Caco-2 (cell line): ENCODE measurements around the gene WFIKKN1. TPM values are rescaled to one million over a fixed set of nuclear protein-coding genes. Genes with fewer than 3 reads are reported as not detected.

Experiments
- BruUV-seq: library from RNA; stranded (reverse); fragments of 400-500 nt; replicated peaks from 2 replicates; lab custom pipeline; 2021; lab: Mats Ljungman, UMichigan
- CTCF ChIA-PET: fragments of 300-600 bp; sonication (Branson Sonifier 250); formaldehyde crosslinking; loops from one replicate; lab custom pipeline; 2022; ENCODE audit warnings: antibody characterized with exemption; lab: Charles Lee
- POLR2A ChIA-PET: fragments of 300-600 bp; sonication (Branson Sonifier 250); formaldehyde crosslinking; loops from one replicate; lab custom pipeline; 2022; ENCODE audit warnings: antibody characterized with exemption; lab: Charles Lee
- DNase-seq, 2 experiments: peaks; one replicate each; pipeline versions ENCODE4 v3.0.0 to v3.0.0-alpha.2; 2020 to 2022
- H3K27me3 ChIP-seq: replicated peaks from 2 replicates; pipeline ENCODE4 v1.6.0; 2011; ENCODE audit warnings: low read length; ENCODE audit not compliant: control insufficient read depth, insufficient read depth
- H3K36me3 ChIP-seq: 2 replicates; pipeline ENCODE4 v1.5.1; 2011; ENCODE audit warnings: low read length; ENCODE audit not compliant: control insufficient read depth, insufficient read depth
- H3K4me1 ChIP-seq: fragments of 250-450 bp; sonication (Bioruptor Pico); 2 replicates; pipeline ENCODE4 v1.5.1; 2020; ENCODE audit warnings: mild to moderate bottlenecking
- H3K4me3 ChIP-seq: 2 replicates; pipeline ENCODE4 v1.5.1; 2011; ENCODE audit warnings: low read depth, mild to moderate bottlenecking, control low read depth, low read length
- H3K9me3 ChIP-seq: fragments of 250-450 bp; sonication (Bioruptor Pico); 2 replicates; pipeline ENCODE4 v1.5.1; 2020; ENCODE audit warnings: mild to moderate bottlenecking, moderate library complexity
- H3K27ac Mint-ChIP-seq: one replicate; pipeline ENCODE4 v1.8.0; 2022; ENCODE audit warnings: mixed read lengths; ENCODE audit not compliant: unreplicated experiment
- H3K27me3 Mint-ChIP-seq: one replicate; pipeline ENCODE4 v1.8.0; 2022; ENCODE audit warnings: mixed read lengths; ENCODE audit not compliant: insufficient read depth, unreplicated experiment
- H3K36me3 Mint-ChIP-seq: one replicate; pipeline ENCODE4 v1.8.0; 2022; ENCODE audit warnings: mild to moderate bottlenecking, mixed read lengths; ENCODE audit not compliant: insufficient read depth, unreplicated experiment
- H3K4me1 Mint-ChIP-seq: one replicate; pipeline ENCODE4 v1.8.0; 2022; ENCODE audit warnings: low read depth, mixed read lengths; ENCODE audit not compliant: unreplicated experiment
- H3K4me3 Mint-ChIP-seq: one replicate; pipeline ENCODE4 v1.8.0; 2022; ENCODE audit warnings: mild to moderate bottlenecking, moderate library complexity, mixed read lengths; ENCODE audit not compliant: unreplicated experiment
- H3K9me3 Mint-ChIP-seq: one replicate; pipeline ENCODE4 v1.8.0; 2022; ENCODE audit warnings: mixed read lengths; ENCODE audit not compliant: unreplicated experiment
- intact Hi-C: fragments of 100-400 bp; cut with micrococcal nuclease; formaldehyde crosslinking; loops from one replicate; pipeline ENCODE4 v1.10.0; 2022; ENCODE audit not compliant: unreplicated experiment
- total RNA-seq: library from RNA; stranded (reverse); gene quantifications from 2 replicates; pipeline ENCODE4 v1.2.3, GENCODE V29; 2022
- TF ChIP-seq, protein P1 (sequence below), 2 experiments: fragments of 200-600 bp in 1 of 2; IDR thresholded peaks; 1 replicate in 1 of 2; 2 replicates in 1 of 2; pipeline versions ENCODE4 v1.5.1 to v1.8.0; 2011 to 2022; ENCODE audit warnings: antibody characterized with exemption in 1 of 2, control low read depth in 1 of 2, inconsistent platforms in 1 of 2, low read depth in 1 of 2, low read length in 1 of 2, mild to moderate bottlenecking in 1 of 2, moderate library complexity in 1 of 2; ENCODE audit not compliant: insufficient read depth in 1 of 2, severe bottlenecking in 1 of 2, unreplicated experiment in 1 of 2

The WFIKKN1 gene
- total RNA-seq, 1 experiment from 2014 or later: 0.54 TPM

DNA sequence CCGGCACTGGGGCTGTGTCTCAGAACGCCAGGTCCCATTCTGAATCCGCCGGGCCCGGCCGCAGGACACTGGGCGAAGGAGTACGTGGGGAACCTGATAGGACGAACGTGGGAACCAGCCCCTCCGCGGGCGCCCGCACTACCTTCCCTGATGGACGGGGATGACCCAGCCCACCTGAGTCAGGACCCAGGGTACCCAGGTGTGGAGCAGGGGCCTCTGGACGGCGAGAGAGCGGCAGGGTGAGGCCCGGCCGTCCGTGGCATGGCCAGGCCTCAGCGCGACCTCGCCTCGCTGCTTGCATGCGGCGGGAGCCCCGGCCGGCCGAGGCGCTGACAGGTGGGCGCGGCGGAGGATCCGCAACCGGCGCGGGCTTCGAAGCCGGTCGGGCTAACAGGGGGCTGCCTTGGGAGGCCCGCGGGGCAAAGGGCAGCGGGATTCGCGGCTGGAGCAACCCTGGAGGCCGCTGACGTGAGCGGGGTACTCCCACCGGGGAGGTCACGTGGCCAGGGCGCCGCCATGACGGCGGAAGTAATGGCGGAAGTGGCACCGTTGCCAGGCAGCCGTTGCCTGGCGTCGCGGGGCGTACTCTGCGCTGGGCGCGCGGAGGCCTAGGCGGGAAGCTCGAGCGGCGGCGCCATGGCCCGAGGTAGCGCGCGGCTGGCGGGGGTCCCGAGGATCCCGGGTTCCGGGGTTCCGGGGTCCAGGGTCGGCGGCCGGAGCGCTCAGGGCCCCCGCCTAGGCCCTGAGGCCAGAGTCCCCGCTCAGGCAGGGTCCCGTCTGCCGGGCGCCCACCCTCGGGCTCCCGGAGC lies 18.2 kb downstream of the WFIKKN1 start, which contains the start of gene WDR90:
Gene WDR90, plus strand, starts transcription at position 585 of the 809 bp plus-strand sequence. Its CDS starts 52 bp downstream, at position 637.
- ChIA-PET CTCF (no interaction called here), POLR2A (interaction anchor here (1.0 to 1.7 kb wide), 2 partner anchors 13 to 56 kb away, joined by 4 to 5 read pairs; partner anchors contain the start of gene METTL26)
- DNase-seq: peak; percentile 93 to 94
- H3K36me3 ChIP-seq: no peaks in the 10 kb centered on the region; the same call in 1 of the 2 replicates
- H3K27me3 Mint-ChIP-seq: no peaks in the 10 kb centered on the region
- no peaks in the 10 kb centered on the region for H3K9me3 ChIP-seq
- TSS peak; percentile 64 for BruUV-seq
- peaks cover 25% of the 10 kb centered on the region for H3K36me3 Mint-ChIP-seq
- H3K27ac Mint-ChIP-seq: peak within 1 kb of the TSS; percentile 80
- H3K4me3 Mint-ChIP-seq: peak within 1 kb of the TSS; percentile 72
- intact Hi-C loops: no loop called here
- peak within 1 kb of the TSS; percentile 69 for H3K4me3 ChIP-seq
- TF ChIP-seq, protein P1, sequence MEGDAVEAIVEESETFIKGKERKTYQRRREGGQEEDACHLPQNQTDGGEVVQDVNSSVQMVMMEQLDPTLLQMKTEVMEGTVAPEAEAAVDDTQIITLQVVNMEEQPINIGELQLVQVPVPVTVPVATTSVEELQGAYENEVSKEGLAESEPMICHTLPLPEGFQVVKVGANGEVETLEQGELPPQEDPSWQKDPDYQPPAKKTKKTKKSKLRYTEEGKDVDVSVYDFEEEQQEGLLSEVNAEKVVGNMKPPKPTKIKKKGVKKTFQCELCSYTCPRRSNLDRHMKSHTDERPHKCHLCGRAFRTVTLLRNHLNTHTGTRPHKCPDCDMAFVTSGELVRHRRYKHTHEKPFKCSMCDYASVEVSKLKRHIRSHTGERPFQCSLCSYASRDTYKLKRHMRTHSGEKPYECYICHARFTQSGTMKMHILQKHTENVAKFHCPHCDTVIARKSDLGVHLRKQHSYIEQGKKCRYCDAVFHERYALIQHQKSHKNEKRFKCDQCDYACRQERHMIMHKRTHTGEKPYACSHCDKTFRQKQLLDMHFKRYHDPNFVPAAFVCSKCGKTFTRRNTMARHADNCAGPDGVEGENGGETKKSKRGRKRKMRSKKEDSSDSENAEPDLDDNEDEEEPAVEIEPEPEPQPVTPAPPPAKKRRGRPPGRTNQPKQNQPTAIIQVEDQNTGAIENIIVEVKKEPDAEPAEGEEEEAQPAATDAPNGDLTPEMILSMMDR (IDR thresholded peaks at IDR 0.05; ENCODE audit: insufficient read depth in 1 of 2, low read depth in 1 of 2, low read length in 1 of 2, severe bottlenecking in 1 of 2, unreplicated experiment in 1 of 2): no peak
- no peaks in the 10 kb centered on the region for H3K9me3 Mint-ChIP-seq
- H3K4me1 Mint-ChIP-seq: no peaks in the 10 kb centered on the region
- no peaks in the 10 kb centered on the region for H3K27me3 ChIP-seq
- peaks cover 13% of the 10 kb centered on the region for H3K4me1 ChIP-seq

DNA sequence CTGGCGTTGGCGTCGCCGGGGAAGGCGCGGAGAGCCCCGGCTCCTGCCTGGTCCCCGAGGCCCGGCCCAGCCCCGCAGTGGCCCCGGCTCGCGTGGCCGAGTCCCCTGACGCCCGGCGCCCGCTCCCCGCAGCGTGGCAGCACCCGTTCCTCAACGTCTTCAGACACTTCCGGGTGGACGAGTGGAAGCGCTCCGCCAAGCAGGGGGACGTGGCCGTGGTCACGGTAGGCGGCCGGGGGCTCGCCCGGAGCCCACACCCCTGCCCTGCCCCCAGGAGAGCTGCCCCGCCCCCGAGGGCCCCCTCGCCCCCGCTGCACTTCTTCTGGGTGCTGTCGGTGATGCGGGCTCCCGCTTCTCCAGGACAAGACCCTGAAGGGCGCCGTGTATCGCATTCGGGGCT lies 18.8 kb downstream of the WFIKKN1 start:
- TF ChIP-seq, protein P1 (IDR thresholded peaks at IDR 0.05; ENCODE audit: insufficient read depth in 1 of 2, low read depth in 1 of 2, low read length in 1 of 2, severe bottlenecking in 1 of 2, unreplicated experiment in 1 of 2): no peak
- CTCF ChIA-PET: no interaction called here
- Mint-ChIP-seq H3K9me3 (no peaks in the 10 kb centered on the region), H3K27ac (no peak overlapping the region), H3K27me3 (no peaks in the 10 kb centered on the region), H3K36me3 (peaks cover 21% of the 10 kb centered on the region), H3K4me1 (no peaks in the 10 kb centered on the region), H3K4me3 (peak overlapping the region; percentile 71)
- Histone ChIP-seq H3K4me1 (peaks cover 13% of the 10 kb centered on the region), H3K36me3 (no peaks in the 10 kb centered on the region; the same call in 1 of the 2 replicates), H3K27me3 (no peaks in the 10 kb centered on the region), H3K9me3 (no peaks in the 10 kb centered on the region), H3K4me3 (peak overlapping the region; percentile 69)
- POLR2A ChIA-PET: interaction anchor here (1.0 to 1.7 kb wide), 2 partner anchors 13 to 56 kb away, joined by 4 to 5 read pairs; partner anchors contain the start of gene METTL26
- no TSS peak for BruUV-seq
- intact Hi-C loops: no loop called here
- DNase-seq: no peak

GRCh38 chr16:651844-652243 lies 21.1 kb downstream of the WFIKKN1 start:
- intact Hi-C loops: no loop called here

More at GRCh38 chr16:651844-652243, 21.1 kb downstream of the WFIKKN1 start:
- POLR2A ChIA-PET: no interaction called here
- TF ChIP-seq, protein P1 (IDR thresholded peaks at IDR 0.05; ENCODE audit: insufficient read depth in 1 of 2, low read depth in 1 of 2, low read length in 1 of 2, severe bottlenecking in 1 of 2, unreplicated experiment in 1 of 2): no peak
- H3K4me3 Mint-ChIP-seq: no peak overlapping the region
- H3K4me1 Mint-ChIP-seq: no peaks in the 10 kb centered on the region
- Histone ChIP-seq H3K36me3 (no peaks in the 10 kb centered on the region; the same call in 1 of the 2 replicates), H3K4me3 (no peak overlapping the region), H3K9me3 (no peaks in the 10 kb centered on the region), H3K4me1 (peaks cover 13% of the 10 kb centered on the region), H3K27me3 (no peaks in the 10 kb centered on the region)
- no peak overlapping the region for H3K27ac Mint-ChIP-seq
- BruUV-seq: no TSS peak
- DNase-seq: no peak
- CTCF ChIA-PET: no interaction called here
- H3K36me3 Mint-ChIP-seq: peaks cover 7% of the 10 kb centered on the region
- no peaks in the 10 kb centered on the region for H3K27me3 Mint-ChIP-seq
- H3K9me3 Mint-ChIP-seq: no peaks in the 10 kb centered on the region
